ENCODE results near the gene SHKBP1.

DNA sequence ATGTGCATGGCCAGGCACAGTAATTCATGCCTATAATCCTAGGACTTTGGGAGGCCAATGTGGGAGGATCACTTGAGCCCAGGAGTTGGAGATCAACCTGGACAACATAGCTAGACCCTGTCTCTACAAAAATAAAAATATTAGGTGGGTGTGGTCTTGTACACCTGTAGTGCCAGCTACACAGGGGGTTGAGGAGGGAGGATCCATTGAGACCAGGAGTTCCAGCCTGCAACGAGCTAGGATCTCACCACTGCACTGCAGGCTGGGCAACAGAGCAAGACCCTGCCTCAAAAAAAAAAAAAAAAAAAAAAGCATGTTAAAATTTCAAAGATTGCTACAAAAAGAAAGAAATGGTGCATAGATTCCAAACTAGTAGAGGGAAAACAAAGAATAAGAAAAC is 61.7 kb downstream of the SHKBP1 start:
- TF ChIP-seq, protein P1, sequence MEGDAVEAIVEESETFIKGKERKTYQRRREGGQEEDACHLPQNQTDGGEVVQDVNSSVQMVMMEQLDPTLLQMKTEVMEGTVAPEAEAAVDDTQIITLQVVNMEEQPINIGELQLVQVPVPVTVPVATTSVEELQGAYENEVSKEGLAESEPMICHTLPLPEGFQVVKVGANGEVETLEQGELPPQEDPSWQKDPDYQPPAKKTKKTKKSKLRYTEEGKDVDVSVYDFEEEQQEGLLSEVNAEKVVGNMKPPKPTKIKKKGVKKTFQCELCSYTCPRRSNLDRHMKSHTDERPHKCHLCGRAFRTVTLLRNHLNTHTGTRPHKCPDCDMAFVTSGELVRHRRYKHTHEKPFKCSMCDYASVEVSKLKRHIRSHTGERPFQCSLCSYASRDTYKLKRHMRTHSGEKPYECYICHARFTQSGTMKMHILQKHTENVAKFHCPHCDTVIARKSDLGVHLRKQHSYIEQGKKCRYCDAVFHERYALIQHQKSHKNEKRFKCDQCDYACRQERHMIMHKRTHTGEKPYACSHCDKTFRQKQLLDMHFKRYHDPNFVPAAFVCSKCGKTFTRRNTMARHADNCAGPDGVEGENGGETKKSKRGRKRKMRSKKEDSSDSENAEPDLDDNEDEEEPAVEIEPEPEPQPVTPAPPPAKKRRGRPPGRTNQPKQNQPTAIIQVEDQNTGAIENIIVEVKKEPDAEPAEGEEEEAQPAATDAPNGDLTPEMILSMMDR (conservative IDR thresholded peaks at IDR 0.05; ENCODE audit: low read length): no peak
- TF ChIP-seq EZH2phosphoT487 (IDR thresholded peaks at IDR 0.05; ENCODE audit: borderline replicate concordance, low read depth, low read length): no peak
